ENCODE measurements around the gene LRRC45. TPM values are rescaled to one million over a fixed set of nuclear protein-coding genes. Genes with fewer than 3 reads are reported as not detected.

The LRRC45 gene
- polyA plus RNA-seq, 1 experiment: 3.4 TPM

GRCh38 chr17:82005701-82006348 is 17.3 kb upstream of the LRRC45 start:
- ChIA-PET POLR2A (no interaction called here), CTCF (no interaction called here)
- TF ChIP-seq, protein P1, sequence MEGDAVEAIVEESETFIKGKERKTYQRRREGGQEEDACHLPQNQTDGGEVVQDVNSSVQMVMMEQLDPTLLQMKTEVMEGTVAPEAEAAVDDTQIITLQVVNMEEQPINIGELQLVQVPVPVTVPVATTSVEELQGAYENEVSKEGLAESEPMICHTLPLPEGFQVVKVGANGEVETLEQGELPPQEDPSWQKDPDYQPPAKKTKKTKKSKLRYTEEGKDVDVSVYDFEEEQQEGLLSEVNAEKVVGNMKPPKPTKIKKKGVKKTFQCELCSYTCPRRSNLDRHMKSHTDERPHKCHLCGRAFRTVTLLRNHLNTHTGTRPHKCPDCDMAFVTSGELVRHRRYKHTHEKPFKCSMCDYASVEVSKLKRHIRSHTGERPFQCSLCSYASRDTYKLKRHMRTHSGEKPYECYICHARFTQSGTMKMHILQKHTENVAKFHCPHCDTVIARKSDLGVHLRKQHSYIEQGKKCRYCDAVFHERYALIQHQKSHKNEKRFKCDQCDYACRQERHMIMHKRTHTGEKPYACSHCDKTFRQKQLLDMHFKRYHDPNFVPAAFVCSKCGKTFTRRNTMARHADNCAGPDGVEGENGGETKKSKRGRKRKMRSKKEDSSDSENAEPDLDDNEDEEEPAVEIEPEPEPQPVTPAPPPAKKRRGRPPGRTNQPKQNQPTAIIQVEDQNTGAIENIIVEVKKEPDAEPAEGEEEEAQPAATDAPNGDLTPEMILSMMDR (IDR thresholded peaks at IDR 0.05; ENCODE audit: low read depth, low read length): no peak
- Histone ChIP-seq H3K4me3 (ENCODE audit: low read depth, low read length) (no peak overlapping the region), H3K9me3 (ENCODE audit: control insufficient read depth, insufficient read depth, low read length) (no peaks in the 10 kb centered on the region; the same call in 1 of the 2 replicates), H3K27ac (ENCODE audit: low read depth, low read length) (no peak overlapping the region), H3K27me3 (ENCODE audit: control insufficient read depth, insufficient read depth, low read length) (no peaks in the 10 kb centered on the region)
- DNase-seq (ENCODE audit: low read depth, low spot score): no peak

- H3K27me3 ChIP-seq (ENCODE audit: control insufficient read depth, insufficient read depth, low read length): no peaks in the 10 kb centered on the region
- H3K9me3 ChIP-seq (ENCODE audit: control insufficient read depth, insufficient read depth, low read length): no peaks in the 10 kb centered on the region
- no peak for DNase-seq (ENCODE audit: low read depth, low spot score)
- H3K27ac ChIP-seq (ENCODE audit: low read depth, low read length): no peak overlapping the region
- no peak overlapping the region for H3K4me3 ChIP-seq (ENCODE audit: low read depth, low read length)
- TF ChIP-seq, protein P1 (IDR thresholded peaks at IDR 0.05; ENCODE audit: low read depth, low read length): no peak
- ChIA-PET CTCF (no interaction called here), POLR2A (no interaction called here)
These were observed 16.5 kb upstream of the LRRC45 start for GRCh38 chr17:82006468-82007227.

DNA sequence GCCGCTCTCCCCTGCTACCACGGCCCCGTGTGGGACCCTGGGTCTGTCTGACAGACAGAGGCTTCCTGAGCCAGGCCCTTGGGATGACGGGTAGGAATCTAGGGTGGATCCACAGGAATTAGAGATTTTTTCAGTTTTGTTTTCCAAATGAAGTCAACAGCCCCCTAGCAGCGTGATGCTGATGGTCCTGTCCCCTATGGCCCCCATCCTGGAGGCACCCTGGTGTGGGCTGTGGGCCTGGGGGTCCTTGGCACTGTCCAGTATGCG is 15.9 kb upstream of the LRRC45 start:
- TF ChIP-seq, protein P1 (IDR thresholded peaks at IDR 0.05; ENCODE audit: low read depth, low read length): no peak
- CTCF ChIA-PET: no interaction called here

GRCh38 chr17:82007495-82008257 is 15.4 kb upstream of the LRRC45 start:
- DNase-seq (ENCODE audit: low read depth, low spot score): no peak
- TF ChIP-seq, protein P1 (IDR thresholded peaks at IDR 0.05; ENCODE audit: low read depth, low read length): no peak
- Histone ChIP-seq H3K27ac (ENCODE audit: low read depth, low read length) (no peak overlapping the region), H3K27me3 (ENCODE audit: control insufficient read depth, insufficient read depth, low read length) (no peaks in the 10 kb centered on the region), H3K9me3 (ENCODE audit: control insufficient read depth, insufficient read depth, low read length) (no peaks in the 10 kb centered on the region), H3K4me3 (ENCODE audit: low read depth, low read length) (no peak overlapping the region)
- POLR2A ChIA-PET: no interaction called here
- CTCF ChIA-PET: interaction anchor here (1.1 kb wide), 1 partner anchor 12 kb away, joined by 5 read pairs; no protein-coding TSS in a partner anchor

More for the DNA sequence above, 15.9 kb upstream of the LRRC45 start:
- Histone ChIP-seq H3K9me3 (ENCODE audit: control insufficient read depth, insufficient read depth, low read length) (no peaks in the 10 kb centered on the region), H3K4me3 (ENCODE audit: low read depth, low read length) (no peak overlapping the region), H3K27me3 (ENCODE audit: control insufficient read depth, insufficient read depth, low read length) (no peaks in the 10 kb centered on the region), H3K27ac (ENCODE audit: low read depth, low read length) (no peak overlapping the region)
- POLR2A ChIA-PET: no interaction called here
- no peak for DNase-seq (ENCODE audit: low read depth, low spot score)

All from AG04450 (cell line).